Nephron progenitor cell (in vitro differentiated cells): ENCODE measurements around the gene EXOC6B.
A peak's percentile ranks its signal among the peaks of the same experiment; 100 is the strongest.

Source experiments
- DNase-seq: peaks from one replicate; pipeline ENCODE4 v3.0.0; 2021
- H3K27ac Mint-ChIP-seq: 2 replicates; pipeline ENCODE4 v1.8.0; 2021; ENCODE audit warnings: mild to moderate bottlenecking, moderate library complexity, mixed read lengths
- H3K27me3 Mint-ChIP-seq: 2 replicates; pipeline ENCODE4 v1.8.0; 2021; ENCODE audit warnings: mild to moderate bottlenecking, low read depth, mixed read lengths; ENCODE audit not compliant: poor library complexity
- H3K36me3 Mint-ChIP-seq: 2 replicates; pipeline ENCODE4 v1.8.0; 2021; ENCODE audit warnings: low read depth, mixed read lengths
- H3K4me1 Mint-ChIP-seq: 2 replicates; pipeline ENCODE4 v1.8.0; 2021; ENCODE audit warnings: mixed read lengths
- H3K4me3 Mint-ChIP-seq: 2 replicates; pipeline ENCODE4 v1.8.0; 2021; ENCODE audit warnings: mild to moderate bottlenecking, moderate library complexity, mixed read lengths
- H3K9me3 Mint-ChIP-seq: 2 replicates; pipeline ENCODE4 v1.8.0; 2021; ENCODE audit warnings: mild to moderate bottlenecking, moderate library complexity, mixed read lengths
- TF ChIP-seq, protein P1 (sequence below): fragments of 200-600 bp; sonication (generic); IDR thresholded peaks from 2 replicates; pipeline ENCODE4 v1.5.0; 2021; ENCODE audit warnings: antibody characterized with exemption

Gene EXOC6B

GRCh38 chr2:72442270-72442669 lies 383.6 kb downstream of the EXOC6B start:
- peaks cover 30% of the 10 kb centered on the region for H3K36me3 Mint-ChIP-seq
- peaks cover 29% of the 10 kb centered on the region for H3K9me3 Mint-ChIP-seq
- no peak overlapping the region for H3K4me3 Mint-ChIP-seq
- TF ChIP-seq, protein P1, sequence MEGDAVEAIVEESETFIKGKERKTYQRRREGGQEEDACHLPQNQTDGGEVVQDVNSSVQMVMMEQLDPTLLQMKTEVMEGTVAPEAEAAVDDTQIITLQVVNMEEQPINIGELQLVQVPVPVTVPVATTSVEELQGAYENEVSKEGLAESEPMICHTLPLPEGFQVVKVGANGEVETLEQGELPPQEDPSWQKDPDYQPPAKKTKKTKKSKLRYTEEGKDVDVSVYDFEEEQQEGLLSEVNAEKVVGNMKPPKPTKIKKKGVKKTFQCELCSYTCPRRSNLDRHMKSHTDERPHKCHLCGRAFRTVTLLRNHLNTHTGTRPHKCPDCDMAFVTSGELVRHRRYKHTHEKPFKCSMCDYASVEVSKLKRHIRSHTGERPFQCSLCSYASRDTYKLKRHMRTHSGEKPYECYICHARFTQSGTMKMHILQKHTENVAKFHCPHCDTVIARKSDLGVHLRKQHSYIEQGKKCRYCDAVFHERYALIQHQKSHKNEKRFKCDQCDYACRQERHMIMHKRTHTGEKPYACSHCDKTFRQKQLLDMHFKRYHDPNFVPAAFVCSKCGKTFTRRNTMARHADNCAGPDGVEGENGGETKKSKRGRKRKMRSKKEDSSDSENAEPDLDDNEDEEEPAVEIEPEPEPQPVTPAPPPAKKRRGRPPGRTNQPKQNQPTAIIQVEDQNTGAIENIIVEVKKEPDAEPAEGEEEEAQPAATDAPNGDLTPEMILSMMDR, result no peak
- no peak for DNase-seq
- no peaks in the 10 kb centered on the region for H3K4me1 Mint-ChIP-seq
- H3K27me3 Mint-ChIP-seq, result peaks cover 3% of the 10 kb centered on the region
- H3K27ac Mint-ChIP-seq, result peak overlapping the region; percentile 4

GRCh38 chr2:72439892-72440291 lies 385.9 kb downstream of the EXOC6B start:
- peaks cover 35% of the 10 kb centered on the region for H3K36me3 Mint-ChIP-seq
- no peak overlapping the region for H3K27ac Mint-ChIP-seq
- DNase-seq, result no peak
- TF ChIP-seq, protein P1, result no peak
- H3K4me1 Mint-ChIP-seq, result no peaks in the 10 kb centered on the region
- peaks cover 3% of the 10 kb centered on the region for H3K27me3 Mint-ChIP-seq
- no peak overlapping the region for H3K4me3 Mint-ChIP-seq
- H3K9me3 Mint-ChIP-seq, result peaks cover 39% of the 10 kb centered on the region

DNA sequence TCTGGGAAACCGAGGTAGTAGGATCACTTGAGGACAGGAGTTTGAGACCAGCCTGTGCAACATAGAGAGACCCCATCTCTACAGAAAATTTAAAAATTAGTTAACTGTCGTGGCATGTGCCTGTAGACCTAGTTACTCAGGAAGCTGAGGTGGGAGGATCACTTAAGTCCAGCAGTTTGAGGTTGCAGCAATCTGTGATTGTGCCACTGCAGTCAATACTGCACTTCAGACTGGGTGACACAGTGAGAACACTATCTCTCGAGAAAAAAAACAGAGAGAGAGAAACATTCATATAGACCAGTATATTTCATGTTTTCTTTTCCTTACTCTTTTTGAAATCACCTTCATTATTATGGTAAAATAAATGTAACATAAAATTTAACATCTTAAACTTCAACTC lies 387.5 kb downstream of the EXOC6B start:
- TF ChIP-seq, protein P1, result no peak
- DNase-seq, result no peak
- Mint-ChIP-seq H3K4me3 (no peak overlapping the region), H3K9me3 (peaks cover 42% of the 10 kb centered on the region), H3K27ac (no peak overlapping the region), H3K4me1 (no peaks in the 10 kb centered on the region), H3K36me3 (peaks cover 30% of the 10 kb centered on the region), H3K27me3 (peaks cover 3% of the 10 kb centered on the region)

- DNase-seq, result no peak
- TF ChIP-seq, protein P1, result no peak
- Mint-ChIP-seq H3K27me3 (peaks cover 4% of the 10 kb centered on the region), H3K36me3 (peaks cover 18% of the 10 kb centered on the region), H3K27ac (no peak overlapping the region), H3K4me1 (no peaks in the 10 kb centered on the region), H3K4me3 (no peak overlapping the region), H3K9me3 (peaks cover 33% of the 10 kb centered on the region)
Observed at GRCh38 chr2:72431737-72432136, 394.1 kb downstream of the EXOC6B start.

DNA sequence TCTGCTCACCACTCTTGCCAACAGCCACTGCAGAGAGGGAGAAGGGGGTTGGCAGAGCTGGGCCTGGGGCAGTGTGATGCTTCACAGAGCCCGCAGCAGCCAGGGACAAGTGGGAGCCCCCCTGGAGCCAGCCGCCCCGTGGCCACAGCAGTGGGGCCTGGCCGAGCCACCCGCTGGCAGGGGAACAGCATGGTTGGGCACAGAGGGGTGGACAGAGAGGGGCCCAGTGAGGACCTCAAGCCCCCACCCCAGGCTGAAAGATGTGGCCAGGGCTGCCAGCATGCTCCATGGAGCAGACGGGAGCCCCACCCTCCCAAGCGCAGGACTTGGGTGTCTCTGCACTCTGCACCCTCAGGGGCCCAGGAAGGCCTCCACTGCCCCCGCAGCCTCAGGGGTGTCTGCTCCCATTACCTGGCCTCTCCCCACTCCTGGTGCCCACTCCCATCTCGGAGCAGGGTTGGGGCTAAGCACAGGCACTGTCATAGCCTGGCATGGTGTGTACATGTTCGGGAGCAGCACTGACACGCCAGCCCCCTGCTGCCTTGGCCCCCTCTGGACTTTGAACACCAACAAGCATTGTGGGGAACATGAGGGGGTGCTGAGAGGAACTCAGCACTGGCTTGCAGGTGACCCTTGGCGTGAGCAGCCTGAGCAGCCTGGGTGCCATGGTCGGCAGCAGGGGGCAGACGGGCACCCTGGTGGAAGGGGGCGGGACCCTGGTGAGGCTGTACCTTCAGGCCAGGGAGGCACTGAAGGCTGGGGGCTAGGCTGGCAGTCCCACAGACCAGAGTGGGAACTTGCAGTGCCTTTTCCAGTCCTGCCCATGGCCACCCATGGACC lies 398.6 kb downstream of the EXOC6B start:
- DNase-seq, result no peak
- Mint-ChIP-seq H3K27me3 (peaks cover 4% of the 10 kb centered on the region), H3K27ac (no peak overlapping the region), H3K4me3 (no peak overlapping the region), H3K9me3 (peaks cover 8% of the 10 kb centered on the region), H3K36me3 (peaks cover 15% of the 10 kb centered on the region), H3K4me1 (no peaks in the 10 kb centered on the region)
- TF ChIP-seq, protein P1, result no peak

DNA sequence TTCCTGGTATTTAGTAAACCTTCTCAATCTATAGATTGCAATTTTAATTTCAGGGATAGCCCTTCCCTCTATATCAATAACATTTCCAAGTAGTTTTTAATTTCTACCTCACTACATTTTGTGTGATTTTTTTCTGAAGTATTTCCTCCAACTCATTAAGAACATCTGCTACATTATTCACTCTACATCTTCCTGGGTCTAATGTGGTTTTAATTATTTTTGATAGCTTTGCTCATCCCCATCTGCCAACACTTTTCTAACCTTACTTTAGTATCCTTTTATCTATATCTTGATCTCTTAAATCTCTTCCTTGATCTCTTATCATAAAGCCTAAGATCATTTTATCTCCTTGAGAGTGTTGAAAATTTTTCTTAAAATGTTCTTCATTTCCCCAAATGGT lies 399.8 kb downstream of the EXOC6B start:
- Mint-ChIP-seq H3K36me3 (peaks cover 19% of the 10 kb centered on the region), H3K27ac (no peak overlapping the region), H3K4me3 (no peak overlapping the region)

More for the DNA sequence above, 399.8 kb downstream of the EXOC6B start:
- H3K9me3 Mint-ChIP-seq, result peaks cover 14% of the 10 kb centered on the region
- TF ChIP-seq, protein P1, result no peak
- DNase-seq, result no peak
- no peaks in the 10 kb centered on the region for H3K4me1 Mint-ChIP-seq
- peaks cover 4% of the 10 kb centered on the region for H3K27me3 Mint-ChIP-seq
